KMS-11 (cell line): ENCODE results near the gene DLX6.

Source experiments
- H2AFZ ChIP-seq: fragments of 200-600 bp; sonication (generic); 2 replicates; pipeline ENCODE4 v1.6.1; 2016; ENCODE audit warnings: antibody characterized with exemption, mixed run types, low read depth
- H3K27ac ChIP-seq: fragments of 200-600 bp; sonication (generic); 2 replicates; pipeline ENCODE4 v1.6.1; 2016; ENCODE audit warnings: mild to moderate bottlenecking, mixed run types
- H3K27me3 ChIP-seq: fragments of 200-600 bp; sonication (generic); 2 replicates; pipeline ENCODE4 v1.6.1; 2017; ENCODE audit warnings: mild to moderate bottlenecking, low read depth, mixed run types, moderate library complexity; ENCODE audit not compliant: insufficient read depth
- H3K36me3 ChIP-seq: fragments of 200-600 bp; sonication (generic); 2 replicates; pipeline ENCODE4 v1.6.1; 2017; ENCODE audit warnings: mild to moderate bottlenecking, mixed run types; ENCODE audit not compliant: insufficient read depth
- H3K4me1 ChIP-seq: fragments of 200-600 bp; sonication (generic); 2 replicates; pipeline ENCODE4 v1.6.1; 2016; ENCODE audit warnings: mild to moderate bottlenecking, low read depth, mixed run types; ENCODE audit not compliant: poor library complexity, severe bottlenecking
- H3K4me2 ChIP-seq: fragments of 200-600 bp; sonication (generic); 2 replicates; pipeline ENCODE4 v1.7.0; 2016; ENCODE audit warnings: mild to moderate bottlenecking, mixed run types
- H3K4me3 ChIP-seq: fragments of 200-600 bp; sonication (generic); IDR thresholded peaks from 2 replicates; pipeline ENCODE4 v1.6.1; 2017; ENCODE audit warnings: low read depth, low read length, mixed read lengths; ENCODE audit not compliant: insufficient read depth
- H3K79me2 ChIP-seq: fragments of 200-600 bp; sonication (generic); 2 replicates; pipeline ENCODE4 v1.6.1; 2016; ENCODE audit warnings: low read depth, mixed run types; ENCODE audit not compliant: insufficient read depth
- H3K9ac ChIP-seq: fragments of 200-600 bp; sonication (generic); 2 replicates; pipeline ENCODE4 v1.6.1; 2016; ENCODE audit warnings: mild to moderate bottlenecking, mixed run types
- H4K20me1 ChIP-seq: fragments of 200-600 bp; sonication (generic); 2 replicates; pipeline ENCODE4 v1.6.1; 2016; ENCODE audit warnings: mild to moderate bottlenecking, mixed run types; ENCODE audit not compliant: insufficient read depth
- CTCF ChIP-seq: fragments of 200-600 bp; sonication (generic); conservative IDR thresholded peaks from 2 replicates; pipeline ENCODE4 v1.6.1; 2017; ENCODE audit warnings: low read depth, mild to moderate bottlenecking, antibody characterized with exemption, low read length, moderate library complexity, mixed read lengths

The DLX6 gene

GRCh38 chr7:97011104-97011503 is 5.8 kb downstream of the DLX6 start:
- TF ChIP-seq CTCF, result no peak
- H3K9ac ChIP-seq, result no peak overlapping the region
- no peaks in the 10 kb centered on the region for H3K4me1 ChIP-seq
- H2AFZ ChIP-seq, result no peak overlapping the region
- no peak overlapping the region for H3K4me3 ChIP-seq
- H3K27me3 ChIP-seq, result no peaks in the 10 kb centered on the region
- H3K79me2 ChIP-seq, result no peaks in the 10 kb centered on the region
- H3K36me3 ChIP-seq, result no peaks in the 10 kb centered on the region
- H3K27ac ChIP-seq, result no peak overlapping the region
- no peak overlapping the region for H3K4me2 ChIP-seq
- no peaks in the 10 kb centered on the region for H4K20me1 ChIP-seq

- H3K4me3 ChIP-seq, result no peak overlapping the region
- no peak overlapping the region for H2AFZ ChIP-seq
- no peak overlapping the region for H3K27ac ChIP-seq
- H3K9ac ChIP-seq, result no peak overlapping the region
- no peaks in the 10 kb centered on the region for H3K27me3 ChIP-seq
- H3K4me2 ChIP-seq, result no peak overlapping the region
- H3K36me3 ChIP-seq, result no peaks in the 10 kb centered on the region
- H3K79me2 ChIP-seq, result no peaks in the 10 kb centered on the region
- no peaks in the 10 kb centered on the region for H4K20me1 ChIP-seq
- no peaks in the 10 kb centered on the region for H3K4me1 ChIP-seq
- no peak for TF ChIP-seq CTCF
These were observed 6.4 kb downstream of the DLX6 start for GRCh38 chr7:97011536-97012364.

GRCh38 chr7:97012365-97013133 is 7.2 kb downstream of the DLX6 start:
- Histone ChIP-seq H4K20me1 (no peaks in the 10 kb centered on the region), H3K27ac (no peak overlapping the region), H3K4me2 (no peak overlapping the region), H3K9ac (no peak overlapping the region), H3K79me2 (no peaks in the 10 kb centered on the region), H3K27me3 (no peaks in the 10 kb centered on the region), H3K4me3 (no peak overlapping the region), H3K36me3 (no peaks in the 10 kb centered on the region), H2AFZ (no peak overlapping the region), H3K4me1 (no peaks in the 10 kb centered on the region)
- no peak for TF ChIP-seq CTCF

- no peaks in the 10 kb centered on the region for H4K20me1 ChIP-seq
- H3K27me3 ChIP-seq, result no peaks in the 10 kb centered on the region
- no peaks in the 10 kb centered on the region for H3K36me3 ChIP-seq
- no peak overlapping the region for H3K4me3 ChIP-seq
- no peaks in the 10 kb centered on the region for H3K4me1 ChIP-seq
- H3K9ac ChIP-seq, result no peak overlapping the region
- no peak overlapping the region for H3K4me2 ChIP-seq
- H3K27ac ChIP-seq, result no peak overlapping the region
- no peak for TF ChIP-seq CTCF
- no peaks in the 10 kb centered on the region for H3K79me2 ChIP-seq
- H2AFZ ChIP-seq, result no peak overlapping the region
These were observed 7.9 kb downstream of the DLX6 start for GRCh38 chr7:97013134-97013844.
